ENCODE results near the gene LYZL1. TPM values are rescaled to one million over a fixed set of nuclear protein-coding genes. Genes with fewer than 3 reads are reported as not detected.
"Not testable (repeated sequence)": the region's sequence is repeated elsewhere in the genome, so short reads cannot be mapped to it uniquely, and the experiment has no call there.

The LYZL1 gene
- polyA plus RNA-seq, 3 donors, result not detected

GRCh38 chr10:29353887-29354561 is 65.2 kb downstream of the LYZL1 start:
- no peak for DNase-seq (ENCODE audit: extremely low read depth in 1 of 11, low read depth in 9 of 11, low spot score in 4 of 11)

- DNase-seq (ENCODE audit: extremely low read depth in 1 of 11, low read depth in 9 of 11, low spot score in 4 of 11), result no peak
Observed at GRCh38 chr10:29355411-29355991, 66.6 kb downstream of the LYZL1 start.

- no peak for DNase-seq (ENCODE audit: extremely low read depth in 1 of 11, low read depth in 9 of 11, low spot score in 4 of 11)
Observed at GRCh38 chr10:29356931-29357330, 68.1 kb downstream of the LYZL1 start.

- no peak for DNase-seq (ENCODE audit: extremely low read depth in 1 of 11, low read depth in 9 of 11, low spot score in 4 of 11)
Observed at GRCh38 chr10:29358010-29358616, 69.2 kb downstream of the LYZL1 start.

- DNase-seq (ENCODE audit: extremely low read depth in 1 of 11, low read depth in 9 of 11, low spot score in 4 of 11), result not testable (repeated sequence)
Observed at GRCh38 chr10:29360215-29360853, 71.5 kb downstream of the LYZL1 start.

Data from renal cortex interstitium (tissue), 11 donors.